NB4 (cell line): ENCODE measurements around the gene TMEM39A.

Source experiments
- POLR2A ChIP-seq: IDR thresholded peaks from 2 replicates; pipeline ENCODE4 v1.6.1; 2011; ENCODE audit warnings: mild to moderate bottlenecking; ENCODE audit not compliant: insufficient read length; ENCODE audit errors: extremely low read depth
- TF ChIP-seq, protein P1 (sequence below): IDR thresholded peaks from one replicate; pipeline ENCODE4 v1.5.1; 2012; ENCODE audit warnings: low read depth, low read length
- TF ChIP-seq, protein P2 (sequence below): IDR thresholded peaks from 2 replicates; pipeline ENCODE4 v1.6.1; 2011; ENCODE audit warnings: low read depth, low read length

GRCh38 chr3:119413603-119414280, 49.7 kb downstream of the TMEM39A start:
- TF ChIP-seq, protein P1, sequence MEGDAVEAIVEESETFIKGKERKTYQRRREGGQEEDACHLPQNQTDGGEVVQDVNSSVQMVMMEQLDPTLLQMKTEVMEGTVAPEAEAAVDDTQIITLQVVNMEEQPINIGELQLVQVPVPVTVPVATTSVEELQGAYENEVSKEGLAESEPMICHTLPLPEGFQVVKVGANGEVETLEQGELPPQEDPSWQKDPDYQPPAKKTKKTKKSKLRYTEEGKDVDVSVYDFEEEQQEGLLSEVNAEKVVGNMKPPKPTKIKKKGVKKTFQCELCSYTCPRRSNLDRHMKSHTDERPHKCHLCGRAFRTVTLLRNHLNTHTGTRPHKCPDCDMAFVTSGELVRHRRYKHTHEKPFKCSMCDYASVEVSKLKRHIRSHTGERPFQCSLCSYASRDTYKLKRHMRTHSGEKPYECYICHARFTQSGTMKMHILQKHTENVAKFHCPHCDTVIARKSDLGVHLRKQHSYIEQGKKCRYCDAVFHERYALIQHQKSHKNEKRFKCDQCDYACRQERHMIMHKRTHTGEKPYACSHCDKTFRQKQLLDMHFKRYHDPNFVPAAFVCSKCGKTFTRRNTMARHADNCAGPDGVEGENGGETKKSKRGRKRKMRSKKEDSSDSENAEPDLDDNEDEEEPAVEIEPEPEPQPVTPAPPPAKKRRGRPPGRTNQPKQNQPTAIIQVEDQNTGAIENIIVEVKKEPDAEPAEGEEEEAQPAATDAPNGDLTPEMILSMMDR: no peak
- TF ChIP-seq POLR2A: no peak
- TF ChIP-seq, protein P2, sequence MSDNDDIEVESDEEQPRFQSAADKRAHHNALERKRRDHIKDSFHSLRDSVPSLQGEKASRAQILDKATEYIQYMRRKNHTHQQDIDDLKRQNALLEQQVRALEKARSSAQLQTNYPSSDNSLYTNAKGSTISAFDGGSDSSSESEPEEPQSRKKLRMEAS: no peak
